Measurements from ENCODE around the gene GRWD1. TPM values are rescaled to one million over a fixed set of nuclear protein-coding genes. Genes with fewer than 3 reads are reported as not detected.

Gene GRWD1
- total and polyA plus RNA-seq, 2 of the 13 experiments (the other 11 are each of a cell fraction or from before 2014, with no cell fraction given): 10.8 to 46.6 TPM

DNA sequence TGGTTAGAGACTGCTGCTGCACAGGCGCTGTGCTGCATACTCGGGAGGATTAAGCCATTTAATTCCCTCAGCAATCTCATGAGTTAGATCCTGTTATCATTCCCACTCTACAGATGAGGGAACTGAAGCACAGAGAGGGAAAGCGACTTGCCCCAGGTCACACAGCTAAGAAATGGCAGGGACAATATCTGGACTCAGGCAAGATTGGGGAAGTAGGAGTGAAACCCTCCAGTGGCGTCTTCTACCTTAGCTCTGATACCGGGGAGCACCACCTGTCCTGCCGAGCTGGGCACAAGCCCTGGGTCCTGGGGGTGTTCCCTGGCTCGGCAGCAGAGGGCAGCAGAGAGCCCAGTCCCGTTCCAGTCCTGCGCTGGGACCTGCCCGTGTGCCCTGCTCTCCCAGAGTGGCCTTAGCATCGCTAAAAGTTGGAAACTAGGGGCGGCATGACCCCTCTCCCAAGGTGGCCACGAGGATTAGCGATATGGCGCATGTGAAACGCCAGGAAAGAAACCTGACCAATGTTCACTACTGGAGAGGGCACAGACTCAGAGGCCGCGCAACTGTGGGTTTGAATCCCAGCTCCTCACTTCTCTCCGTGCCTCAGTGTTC lies 43.9 kb downstream of the GRWD1 start (continued):
- no peak for TF ChIP-seq SIX1 (CRISPR knock-in tag; IDR thresholded peaks at IDR 0.05; ENCODE audit: borderline replicate concordance)
- peak; percentile 72 for TF ChIP-seq XRCC5 (optimal IDR thresholded peaks at IDR 0.05; ENCODE audit: low read length)
- 0 out of 2 replicates have a peak, but pooled peaks have one; percentile 21 for TF ChIP-seq SP4 (CRISPR knock-in tag; IDR thresholded peaks at IDR 0.05)
- TF ChIP-seq, protein P1, sequence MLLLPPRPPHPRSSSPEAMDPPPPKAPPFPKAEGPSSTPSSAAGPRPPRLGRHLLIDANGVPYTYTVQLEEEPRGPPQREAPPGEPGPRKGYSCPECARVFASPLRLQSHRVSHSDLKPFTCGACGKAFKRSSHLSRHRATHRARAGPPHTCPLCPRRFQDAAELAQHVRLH (CRISPR knock-in tag; IDR thresholded peaks at IDR 0.05; ENCODE audit: borderline replicate concordance, low read depth): 0 out of 2 replicates have a peak, but pooled peaks have one; percentile 18
- no peak for TF ChIP-seq RFXAP (CRISPR knock-in tag; IDR thresholded peaks at IDR 0.05; ENCODE audit: borderline replicate concordance)
- TF ChIP-seq, protein P2, sequence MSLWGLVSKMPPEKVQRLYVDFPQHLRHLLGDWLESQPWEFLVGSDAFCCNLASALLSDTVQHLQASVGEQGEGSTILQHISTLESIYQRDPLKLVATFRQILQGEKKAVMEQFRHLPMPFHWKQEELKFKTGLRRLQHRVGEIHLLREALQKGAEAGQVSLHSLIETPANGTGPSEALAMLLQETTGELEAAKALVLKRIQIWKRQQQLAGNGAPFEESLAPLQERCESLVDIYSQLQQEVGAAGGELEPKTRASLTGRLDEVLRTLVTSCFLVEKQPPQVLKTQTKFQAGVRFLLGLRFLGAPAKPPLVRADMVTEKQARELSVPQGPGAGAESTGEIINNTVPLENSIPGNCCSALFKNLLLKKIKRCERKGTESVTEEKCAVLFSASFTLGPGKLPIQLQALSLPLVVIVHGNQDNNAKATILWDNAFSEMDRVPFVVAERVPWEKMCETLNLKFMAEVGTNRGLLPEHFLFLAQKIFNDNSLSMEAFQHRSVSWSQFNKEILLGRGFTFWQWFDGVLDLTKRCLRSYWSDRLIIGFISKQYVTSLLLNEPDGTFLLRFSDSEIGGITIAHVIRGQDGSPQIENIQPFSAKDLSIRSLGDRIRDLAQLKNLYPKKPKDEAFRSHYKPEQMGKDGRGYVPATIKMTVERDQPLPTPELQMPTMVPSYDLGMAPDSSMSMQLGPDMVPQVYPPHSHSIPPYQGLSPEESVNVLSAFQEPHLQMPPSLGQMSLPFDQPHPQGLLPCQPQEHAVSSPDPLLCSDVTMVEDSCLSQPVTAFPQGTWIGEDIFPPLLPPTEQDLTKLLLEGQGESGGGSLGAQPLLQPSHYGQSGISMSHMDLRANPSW (CRISPR knock-in tag; IDR thresholded peaks at IDR 0.05; ENCODE audit: borderline replicate concordance): no peak
- 0 out of 2 replicates have a peak, but pooled peaks have one; percentile 40 for TF ChIP-seq ZBTB46 (CRISPR knock-in tag; IDR thresholded peaks at IDR 0.05; ENCODE audit: borderline replicate concordance)
- no peak for TF ChIP-seq CBX2 (IDR thresholded peaks at IDR 0.05; ENCODE audit: low read depth, low read length)
- no peak for TF ChIP-seq CBX2 (CRISPR knock-in tag; IDR thresholded peaks at IDR 0.05; ENCODE audit: low read depth)
- no peak for TF ChIP-seq LCORL (IDR thresholded peaks at IDR 0.05)
- TF ChIP-seq LCORL (CRISPR knock-in tag; IDR thresholded peaks at IDR 0.05): peak; percentile 43; the same call in 1 of the 2 replicates
- 0 out of 2 replicates have a peak, but pooled peaks have one; percentile 45 for TF ChIP-seq ZSCAN22 (CRISPR knock-in tag; IDR thresholded peaks at IDR 0.05)
- TF ChIP-seq, protein P3, sequence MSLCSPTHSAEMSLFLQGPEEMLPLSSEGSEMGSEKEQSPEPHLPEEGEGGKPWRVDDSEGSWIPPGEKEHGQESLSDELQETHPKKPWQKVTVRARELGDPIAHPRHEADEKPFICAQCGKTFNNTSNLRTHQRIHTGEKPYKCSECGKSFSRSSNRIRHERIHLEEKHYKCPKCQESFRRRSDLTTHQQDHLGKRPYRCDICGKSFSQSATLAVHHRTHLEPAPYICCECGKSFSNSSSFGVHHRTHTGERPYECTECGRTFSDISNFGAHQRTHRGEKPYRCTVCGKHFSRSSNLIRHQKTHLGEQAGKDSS (CRISPR knock-in tag; IDR thresholded peaks at IDR 0.05; ENCODE audit: borderline replicate concordance, low read depth): peak; percentile 44; the same call in 1 of the 2 replicates
- 0 out of 2 replicates have a peak, but pooled peaks have one; percentile 13 for TF ChIP-seq HDAC2 (CRISPR knock-in tag; IDR thresholded peaks at IDR 0.05)
- peak; percentile 51; the same call in 1 of the 2 replicates for TF ChIP-seq KDM2A (CRISPR knock-in tag; IDR thresholded peaks at IDR 0.05; ENCODE audit: borderline replicate concordance, low read depth)
- TF ChIP-seq ARNTL (CRISPR knock-in tag; IDR thresholded peaks at IDR 0.05): no peak
- peak; percentile 42; the same call in 1 of the 2 replicates for TF ChIP-seq THAP11 (CRISPR knock-in tag; IDR thresholded peaks at IDR 0.05)
- peak; percentile 43; the same call in 1 of the 2 replicates for TF ChIP-seq NRL (CRISPR knock-in tag; IDR thresholded peaks at IDR 0.05; ENCODE audit: borderline replicate concordance)
- TF ChIP-seq ZNF768 (CRISPR knock-in tag; IDR thresholded peaks at IDR 0.05): peak; percentile 93
- TF ChIP-seq SMC3 (IDR thresholded peaks at IDR 0.05; ENCODE audit: low read length): peak; percentile 59
- peak; percentile 82 for TF ChIP-seq STAG1 (CRISPR knock-in tag; IDR thresholded peaks at IDR 0.05)
- 0 out of 2 replicates have a peak, but pooled peaks have one; percentile 24 for TF ChIP-seq SPEN (CRISPR knock-in tag; IDR thresholded peaks at IDR 0.05; ENCODE audit: low read depth)
- TF ChIP-seq IKZF5 (CRISPR knock-in tag; IDR thresholded peaks at IDR 0.05): peak; percentile 24; the same call in 1 of the 2 replicates

Data from HepG2 (cell line).